NCI-H2227 (cell line): ENCODE measurements around the gene MAD1L1.

Experiments used
- DNase-seq: peaks from one replicate; lab custom pipeline; 2025; ENCODE audit not compliant: unreplicated experiment; lab: John Stamatoyannopoulos, UW

Gene MAD1L1

GRCh38 chr7:2242541-2243429 is 10.0 kb upstream of the MAD1L1 start:
- DNase-seq = peak; percentile 36

- peak; percentile 89 for DNase-seq
These were observed 9.1 kb upstream of the MAD1L1 start, which contains the start of the genes MRM2 and NUDT1 for GRCh38 chr7:2241580-2242540. TSS of gene MRM2 (minus strand) at chr7:2242205. CDS start at chr7:2242169, 36 bp downstream. TSS of gene NUDT1 (plus strand) at chr7:2242226. CDS start at chr7:2244575, 2,349 bp downstream.

- no peak for DNase-seq
These were observed 6.5 kb upstream of the MAD1L1 start for GRCh38 chr7:2239242-2239641.

- no peak for DNase-seq
These were observed 4.4 kb upstream of the MAD1L1 start for GRCh38 chr7:2237109-2237602.

- DNase-seq = no peak
These were observed 1.2 kb upstream of the MAD1L1 start for GRCh38 chr7:2233926-2234325.

GRCh38 chr7:2231992-2232765 is 566 bp downstream of the MAD1L1 start:
- peak; percentile 27 for DNase-seq

- DNase-seq = no peak
These were observed 1.9 kb downstream of the MAD1L1 start for GRCh38 chr7:2230882-2231281.

GRCh38 chr7:2230226-2230625 is 2.5 kb downstream of the MAD1L1 start:
- no peak for DNase-seq

- no peak for DNase-seq
These were observed 3.3 kb downstream of the MAD1L1 start for GRCh38 chr7:2229467-2229866.

- DNase-seq = no peak
These were observed 3.8 kb downstream of the MAD1L1 start for GRCh38 chr7:2228921-2229320.

GRCh38 chr7:2227699-2228098 is 5.0 kb downstream of the MAD1L1 start:
- DNase-seq = no peak

- no peak for DNase-seq
These were observed 6.9 kb downstream of the MAD1L1 start for GRCh38 chr7:2225830-2226229.

- no peak for DNase-seq
These were observed 7.4 kb downstream of the MAD1L1 start for GRCh38 chr7:2225336-2225735.

- DNase-seq = no peak
These were observed 7.8 kb downstream of the MAD1L1 start for GRCh38 chr7:2224934-2225333.

- no peak for DNase-seq
These were observed 8.2 kb downstream of the MAD1L1 start for GRCh38 chr7:2224491-2224928.

- DNase-seq = no peak
These were observed 9.4 kb downstream of the MAD1L1 start for GRCh38 chr7:2223321-2223720.

- DNase-seq = no peak
These were observed 10.2 kb downstream of the MAD1L1 start for GRCh38 chr7:2222516-2222915.

GRCh38 chr7:2220954-2221353 is 11.8 kb downstream of the MAD1L1 start:
- no peak for DNase-seq

GRCh38 chr7:2220506-2220905 is 12.2 kb downstream of the MAD1L1 start:
- no peak for DNase-seq

GRCh38 chr7:2220030-2220429 is 12.7 kb downstream of the MAD1L1 start:
- DNase-seq = no peak

GRCh38 chr7:2219606-2220005 is 13.1 kb downstream of the MAD1L1 start:
- no peak for DNase-seq
